ENCODE results near the gene UBASH3B. TPM values are rescaled to one million over a fixed set of nuclear protein-coding genes. Genes with fewer than 3 reads are reported as not detected.

Gene UBASH3B
- total RNA-seq, 1 experiment from 2014 or later: 81.9 TPM

GRCh38 chr11:122645847-122646246, 9.7 kb upstream of the UBASH3B start:
- intact Hi-C loops (cut with micrococcal nuclease; ENCODE audit: unreplicated experiment): no loop called here
- POLR2A ChIA-PET (ENCODE audit: unreplicated experiment): no interaction called here
- DNase-seq: peak in 1 of 2 experiments; percentile 67

GRCh38 chr11:122646549-122647340, 8.8 kb upstream of the UBASH3B start:
- H3K4me3 ChIP-seq: no peak overlapping the region
- DNase-seq: peak in 1 of 2 experiments; percentile 43
- no peaks in the 10 kb centered on the region for H3K9me2 ChIP-seq (ENCODE audit: insufficient read depth)
- TF ChIP-seq EZH2 (IDR thresholded peaks at IDR 0.05; ENCODE audit: low read depth): no peak
- TF ChIP-seq, protein P1, sequence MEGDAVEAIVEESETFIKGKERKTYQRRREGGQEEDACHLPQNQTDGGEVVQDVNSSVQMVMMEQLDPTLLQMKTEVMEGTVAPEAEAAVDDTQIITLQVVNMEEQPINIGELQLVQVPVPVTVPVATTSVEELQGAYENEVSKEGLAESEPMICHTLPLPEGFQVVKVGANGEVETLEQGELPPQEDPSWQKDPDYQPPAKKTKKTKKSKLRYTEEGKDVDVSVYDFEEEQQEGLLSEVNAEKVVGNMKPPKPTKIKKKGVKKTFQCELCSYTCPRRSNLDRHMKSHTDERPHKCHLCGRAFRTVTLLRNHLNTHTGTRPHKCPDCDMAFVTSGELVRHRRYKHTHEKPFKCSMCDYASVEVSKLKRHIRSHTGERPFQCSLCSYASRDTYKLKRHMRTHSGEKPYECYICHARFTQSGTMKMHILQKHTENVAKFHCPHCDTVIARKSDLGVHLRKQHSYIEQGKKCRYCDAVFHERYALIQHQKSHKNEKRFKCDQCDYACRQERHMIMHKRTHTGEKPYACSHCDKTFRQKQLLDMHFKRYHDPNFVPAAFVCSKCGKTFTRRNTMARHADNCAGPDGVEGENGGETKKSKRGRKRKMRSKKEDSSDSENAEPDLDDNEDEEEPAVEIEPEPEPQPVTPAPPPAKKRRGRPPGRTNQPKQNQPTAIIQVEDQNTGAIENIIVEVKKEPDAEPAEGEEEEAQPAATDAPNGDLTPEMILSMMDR (conservative IDR thresholded peaks at IDR 0.05): no peak
- no peaks in the 10 kb centered on the region for H3K27me3 ChIP-seq (ENCODE audit: insufficient read depth, low read depth)
- H3K9me3 ChIP-seq (ENCODE audit: insufficient read depth, low read depth): no peaks in the 10 kb centered on the region
- H3K4me1 ChIP-seq (replicated peaks; ENCODE audit: insufficient read depth): peaks cover 41% of the 10 kb centered on the region
- BruUV-seq (replicated peaks): no TSS peak
- POLR2A ChIA-PET (ENCODE audit: unreplicated experiment): no interaction called here
- peaks cover 37% of the 10 kb centered on the region for H3F3A ChIP-seq (ENCODE audit: insufficient read depth, low read depth)
- no peaks in the 10 kb centered on the region for H3K79me2 ChIP-seq (ENCODE audit: low read depth)
- H2AFZ ChIP-seq: no peak overlapping the region
- no peaks in the 10 kb centered on the region for H4K20me1 ChIP-seq (ENCODE audit: insufficient read depth)
- intact Hi-C loops (cut with micrococcal nuclease; ENCODE audit: unreplicated experiment): no loop called here
- CTCF ChIA-PET: interaction anchor here (0.5 kb wide), 1 partner anchor 136 kb away, joined by 5 read pairs; no protein-coding TSS in a partner anchor
- H3K27ac ChIP-seq: peak overlapping the region; percentile 21; the same call in 1 of the 2 replicates
- H3K36me3 ChIP-seq (ENCODE audit: low read depth): no peaks in the 10 kb centered on the region
- no peak overlapping the region for H3K4me2 ChIP-seq

More at GRCh38 chr11:122645847-122646246, 9.7 kb upstream of the UBASH3B start:
- no peaks in the 10 kb centered on the region for H4K20me1 ChIP-seq (ENCODE audit: insufficient read depth)
- no peaks in the 10 kb centered on the region for H3K79me2 ChIP-seq (ENCODE audit: low read depth)
- 0 out of 2 replicates have a peak overlapping the region, but pooled peaks have one; percentile 3 for H3K4me2 ChIP-seq
- no peaks in the 10 kb centered on the region for H3K9me3 ChIP-seq (ENCODE audit: insufficient read depth, low read depth)
- H3K9me2 ChIP-seq (ENCODE audit: insufficient read depth): no peaks in the 10 kb centered on the region
- H3K4me3 ChIP-seq: no peak overlapping the region
- peak overlapping the region; percentile 26 for H3K27ac ChIP-seq
- no peaks in the 10 kb centered on the region for H3K27me3 ChIP-seq (ENCODE audit: insufficient read depth, low read depth)
- peaks cover 45% of the 10 kb centered on the region for H3F3A ChIP-seq (ENCODE audit: insufficient read depth, low read depth)
- TF ChIP-seq, protein P1 (conservative IDR thresholded peaks at IDR 0.05): no peak
- no peak for TF ChIP-seq EZH2 (IDR thresholded peaks at IDR 0.05; ENCODE audit: low read depth)
- H3K4me1 ChIP-seq (replicated peaks; ENCODE audit: insufficient read depth): peaks cover 50% of the 10 kb centered on the region
- no peak overlapping the region for H2AFZ ChIP-seq
- CTCF ChIA-PET: no interaction called here
- H3K36me3 ChIP-seq (ENCODE audit: low read depth): no peaks in the 10 kb centered on the region
- BruUV-seq (replicated peaks): no TSS peak

- DNase-seq: no peak
- Histone ChIP-seq H3K36me3 (ENCODE audit: low read depth) (no peaks in the 10 kb centered on the region), H3K27me3 (ENCODE audit: insufficient read depth, low read depth) (no peaks in the 10 kb centered on the region), H3F3A (ENCODE audit: insufficient read depth, low read depth) (peaks cover 28% of the 10 kb centered on the region), H3K27ac (no peak overlapping the region), H3K79me2 (ENCODE audit: low read depth) (no peaks in the 10 kb centered on the region), H3K4me3 (no peak overlapping the region), H4K20me1 (ENCODE audit: insufficient read depth) (no peaks in the 10 kb centered on the region), H3K9me2 (ENCODE audit: insufficient read depth) (no peaks in the 10 kb centered on the region), H3K4me1 (replicated peaks; ENCODE audit: insufficient read depth) (peaks cover 32% of the 10 kb centered on the region), H3K9me3 (ENCODE audit: insufficient read depth, low read depth) (no peaks in the 10 kb centered on the region), H3K4me2 (no peak overlapping the region), H2AFZ (no peak overlapping the region)
- no TSS peak for BruUV-seq (replicated peaks)
- no peak for TF ChIP-seq EZH2 (IDR thresholded peaks at IDR 0.05; ENCODE audit: low read depth)
- TF ChIP-seq, protein P1 (conservative IDR thresholded peaks at IDR 0.05): no peak
- CTCF ChIA-PET: no interaction called here
- POLR2A ChIA-PET (ENCODE audit: unreplicated experiment): no interaction called here
- intact Hi-C loops (cut with micrococcal nuclease; ENCODE audit: unreplicated experiment): no loop called here
Measured at GRCh38 chr11:122647736-122648275, 7.7 kb upstream of the UBASH3B start.

Measured in PC-9 (cell line).